Fibroblast of lung (primary cell): ENCODE data around the gene CCDC116. TPM values are rescaled to one million over a fixed set of nuclear protein-coding genes. Genes with fewer than 3 reads are reported as not detected.

Experiments used
- DNase-seq, 2 donors: peaks; one replicate each; pipeline versions ENCODE4 v3.0.0 to v3.0.0-alpha.2; 2010; ENCODE audit warnings: low read depth in 2 of 2
- H2AFZ ChIP-seq: 2 replicates; pipeline ENCODE4 v1.5.1; 2012; ENCODE audit warnings: low read length, control low read depth, inconsistent platforms
- H3K27ac ChIP-seq: 2 replicates; pipeline ENCODE4 v1.5.1; 2011; ENCODE audit warnings: low read length, control low read depth; ENCODE audit not compliant: insufficient read depth
- H3K27me3 ChIP-seq: 2 replicates; pipeline ENCODE4 v1.5.1; 2011; ENCODE audit warnings: mild to moderate bottlenecking, low read length; ENCODE audit not compliant: control insufficient read depth, insufficient read depth
- H3K36me3 ChIP-seq: 2 replicates; pipeline ENCODE4 v1.5.1; 2011; ENCODE audit warnings: low read length; ENCODE audit not compliant: control insufficient read depth, insufficient read depth
- H3K4me1 ChIP-seq: 2 replicates; pipeline ENCODE4 v1.5.1; 2011; ENCODE audit warnings: low read length; ENCODE audit not compliant: control insufficient read depth, insufficient read depth; ENCODE audit errors: extremely low read depth
- H3K4me2 ChIP-seq: 2 replicates; pipeline ENCODE4 v1.5.1; 2011; ENCODE audit warnings: low read length, control low read depth; ENCODE audit not compliant: insufficient read depth; ENCODE audit errors: extremely low read depth
- H3K4me3 ChIP-seq, 4 experiments: fragments of 200-600 bp in 1 of 4; sonication (generic) in 1 of 4; replicated peaks in 1 of 4; 2 replicates each; pipeline ENCODE4 v1.5.1; 2011 to 2016; ENCODE audit warnings: low read length in 4 of 4, low read depth in 3 of 4, mild to moderate bottlenecking in 3 of 4, control low read depth in 2 of 4, inconsistent platforms in 1 of 4, mixed read lengths in 1 of 4; ENCODE audit not compliant: insufficient read depth in 1 of 4; ENCODE audit errors: control extremely low read depth in 1 of 4
- H3K79me2 ChIP-seq: 2 replicates; pipeline ENCODE4 v1.5.1; 2012; ENCODE audit warnings: mild to moderate bottlenecking, low read length, inconsistent platforms; ENCODE audit not compliant: control insufficient read depth, insufficient read depth
- H3K9ac ChIP-seq: 2 replicates; pipeline ENCODE4 v1.5.1; 2011; ENCODE audit warnings: mild to moderate bottlenecking, low read length, control low read depth; ENCODE audit not compliant: insufficient read depth
- H3K9me3 ChIP-seq: 2 replicates; pipeline ENCODE4 v1.5.1; 2012; ENCODE audit warnings: low read depth, low read length; ENCODE audit not compliant: control insufficient read depth, insufficient read depth
- H4K20me1 ChIP-seq: 2 replicates; pipeline ENCODE4 v1.5.1; 2011; ENCODE audit warnings: low read length; ENCODE audit not compliant: control insufficient read depth, insufficient read depth; ENCODE audit errors: extremely low read depth
- CTCF ChIP-seq, 2 donors: IDR thresholded peaks in 1 of 2; conservative IDR thresholded peaks in 1 of 2; 1 replicate in 1 of 2; 2 replicates in 1 of 2; pipeline ENCODE4 v1.5.1; 2011 to 2012; ENCODE audit warnings: low read length in 2 of 2, control low read depth in 1 of 2, inconsistent platforms in 1 of 2, low read depth in 1 of 2, mild to moderate bottlenecking in 1 of 2
- EZH2 ChIP-seq: IDR thresholded peaks from 2 replicates; pipeline ENCODE4 v1.5.1; 2012; ENCODE audit warnings: low read length, control low read depth, mild to moderate bottlenecking; ENCODE audit errors: missing control alignments
- polyA minus RNA-seq: library from RNA; depleted of rRNA, polyadenylated mRNA; stranded (reverse); fragments of >200 nt; gene quantifications from 2 replicates; pipeline ENCODE4 v1.2.3, GENCODE V29; 2011; ENCODE audit warnings: low replicate concordance
- polyA plus RNA-seq, 2 donors: library from polyadenylated mRNA; depleted of rRNA in 1 of 2; stranded (reverse) in 1 of 2; unstranded in 1 of 2; fragments of >200 nt; gene quantifications; 2 replicates each; pipeline ENCODE4 v1.2.1, GENCODE V29; 2011 to 2012; ENCODE audit warnings: missing spikeins in 1 of 2
- total RNA-seq: library from RNA; depleted of rRNA; stranded (reverse); fragments of >200 nt; gene quantifications from 2 replicates; pipeline ENCODE4 v1.2.1, GENCODE V29; 2014

CCDC116 gene
- total RNA-seq (under 0.01 and 0.17 TPM in 2 replicates), polyA plus RNA-seq (0.03 and 0.06 TPM in 2 replicates), polyA minus RNA-seq (not detected in 2 replicates)
- polyA plus RNA-seq (2012), result 0.10 TPM in 1 of 2 replicates, not detected in the other

- Histone ChIP-seq H3K9ac (no peak within 1 kb of the TSS), H2AFZ (no peak within 1 kb of the TSS), H3K27me3 (no peaks in the 10 kb centered on the region), H3K36me3 (peaks cover 3% of the 10 kb centered on the region), H3K9me3 (no peaks in the 10 kb centered on the region), H4K20me1 (no peaks in the 10 kb centered on the region), H3K4me3 (no peak within 1 kb of the TSS), H3K79me2 (peaks cover 5% of the 10 kb centered on the region), H3K4me2 (no peak within 1 kb of the TSS), H3K4me1 (no peaks in the 10 kb centered on the region), H3K27ac (no peak within 1 kb of the TSS)
- TF ChIP-seq CTCF (conservative IDR thresholded peaks at IDR 0.05 in 1 of 2, IDR thresholded peaks at IDR 0.05 in 1 of 2; ENCODE audit: low read depth in 1 of 2, low read length in 2 of 2) (no peak), EZH2 (no peak)
- no peak for DNase-seq
These were observed at the start of gene CCDC116 for GRCh38 chr22:21632237-21632895. Gene CCDC116, plus strand, starts transcription at chr22:21632760. Its CDS starts 422 bp downstream, at chr22:21633182.

- peaks cover 2% of the 10 kb centered on the region for H3K4me1 ChIP-seq
- no peak overlapping the region for H3K27ac ChIP-seq
- H4K20me1 ChIP-seq, result peaks cover 5% of the 10 kb centered on the region
- peaks cover 93% of the 10 kb centered on the region for H3K79me2 ChIP-seq
- H2AFZ ChIP-seq, result no peak overlapping the region
- H3K9me3 ChIP-seq, result no peaks in the 10 kb centered on the region
- no peak for TF ChIP-seq EZH2
- TF ChIP-seq CTCF (conservative IDR thresholded peaks at IDR 0.05 in 1 of 2, IDR thresholded peaks at IDR 0.05 in 1 of 2; ENCODE audit: low read depth in 1 of 2, low read length in 2 of 2), result no peak
- H3K4me3 ChIP-seq, result no peak overlapping the region
- H3K27me3 ChIP-seq, result no peaks in the 10 kb centered on the region
- peaks cover 3% of the 10 kb centered on the region for H3K36me3 ChIP-seq
- H3K9ac ChIP-seq, result no peak overlapping the region
- DNase-seq, result no peak
- no peak overlapping the region for H3K4me2 ChIP-seq
These were observed 49.5 kb upstream of the CCDC116 start for GRCh38 chr22:21582801-21583740.

- Histone ChIP-seq H3K27ac (no peak overlapping the region), H3K79me2 (peaks cover 91% of the 10 kb centered on the region), H4K20me1 (peaks cover under 1% of the 10 kb centered on the region), H3K4me2 (no peak overlapping the region), H3K27me3 (no peaks in the 10 kb centered on the region), H3K4me3 (no peak overlapping the region), H3K9me3 (no peaks in the 10 kb centered on the region), H3K4me1 (no peaks in the 10 kb centered on the region), H3K36me3 (no peaks in the 10 kb centered on the region), H2AFZ (no peak overlapping the region), H3K9ac (no peak overlapping the region)
- no peak for TF ChIP-seq EZH2
- no peak for TF ChIP-seq CTCF (conservative IDR thresholded peaks at IDR 0.05 in 1 of 2, IDR thresholded peaks at IDR 0.05 in 1 of 2; ENCODE audit: low read depth in 1 of 2, low read length in 2 of 2)
- DNase-seq, result no peak
These were observed 47.2 kb upstream of the CCDC116 start for GRCh38 chr22:21585389-21585788.
